Heart right ventricle (tissue), 16 donors: Measurements from ENCODE around the gene SIVA1. TPM values are rescaled to one million over a fixed set of nuclear protein-coding genes. Genes with fewer than 3 reads are reported as not detected.

ENCODE experiments used
- ATAC-seq, 8 donors: fragments of 200-7000 bp; cut with Tn5 transposase; one replicate each; pipeline ENCODE4 v1.9.1; 2020; ENCODE audit warnings: mild to moderate bottlenecking in 8 of 8, moderate library complexity in 8 of 8, moderate number of reproducible peaks in 1 of 8
- DNase-seq, 2 donors: peaks; one replicate each; pipeline ENCODE4 v3.0.0-alpha.2; 2020
- H3K27ac ChIP-seq, 10 donors: fragments of 200-600 bp; sonication (generic) in 2 of 10; one replicate each; pipeline versions ENCODE4 v1.5.0 to v1.8.0; 2020 to 2022; ENCODE audit warnings: mild to moderate bottlenecking in 3 of 10
- H3K27me3 ChIP-seq, 7 donors: fragments of 200-600 bp; one replicate each; pipeline ENCODE4 v1.8.0; 2021 to 2022; ENCODE audit warnings: mild to moderate bottlenecking in 2 of 7
- H3K36me3 ChIP-seq, 9 donors: fragments of 200-600 bp; sonication (generic) in 1 of 9; one replicate each; pipeline versions ENCODE4 v1.5.0 to v1.8.0; 2020 to 2022; ENCODE audit warnings: mild to moderate bottlenecking in 2 of 9
- H3K4me1 ChIP-seq, 9 donors: fragments of 200-600 bp; sonication (generic) in 1 of 9; one replicate each; pipeline versions ENCODE4 v1.5.0 to v1.8.0; 2020 to 2022; ENCODE audit warnings: mild to moderate bottlenecking in 4 of 9
- H3K4me3 ChIP-seq, 10 donors: fragments of 200-600 bp; sonication (generic) in 2 of 10; one replicate each; pipeline versions ENCODE4 v1.5.0 to v1.8.0; 2020 to 2022; ENCODE audit warnings: mild to moderate bottlenecking in 7 of 10, moderate library complexity in 2 of 10
- H3K9me3 ChIP-seq, 11 donors: fragments of 200-600 bp in 10 of 11; sonication (generic) in 2 of 11; one replicate each; pipeline versions ENCODE4 v1.5.0 to v1.8.0; 2013 to 2022; ENCODE audit warnings: mild to moderate bottlenecking in 2 of 11, control low read depth in 1 of 11, moderate library complexity in 1 of 11
- CTCF ChIP-seq, 9 donors: fragments of 200-600 bp; sonication (generic) in 2 of 9; IDR thresholded peaks; one replicate each; pipeline versions ENCODE4 v1.5.0 to v1.8.0; 2021 to 2022; ENCODE audit warnings: antibody characterized with exemption in 9 of 9, mild to moderate bottlenecking in 5 of 9, moderate library complexity in 1 of 9
- whole genome bisulfite sequencing, 2 donors: extraction: QIAGEN DNeasy Blood & Tissue Kit; methylation state at CpG; one replicate each; pipeline ENCODE4 v1.1.7; 2013; ENCODE audit warnings: inconsistent platforms in 1 of 2; 5-methylcytosine and 5-hydroxymethylcytosine counted together
- intact Hi-C, 10 donors: fragments of 100-400 bp; cut with DNase I; formaldehyde crosslinking; loops; one replicate each; pipeline versions ENCODE4 v1.11.1 to v1.14.2; 2022
- polyA plus RNA-seq, 2 donors: library from polyadenylated mRNA; stranded (reverse); fragments of 200-250 nt; gene quantifications; one replicate each; pipeline ENCODE4 v1.2.3, GENCODE V29; 2013
- total RNA-seq, 10 donors: library from RNA; stranded (reverse); fragmentation: NEBNext Ultra II Directional in 3 of 10; extraction: Animal tissue kit (Norgen Biotek cat#: 25700) in 3 of 10; gene quantifications; one replicate each; pipeline versions ENCODE4 v1.2.1 to v1.2.4, GENCODE V29; 2021 to 2023
- donor health status: Arrhythmogenic right ventricular cardiomyopathy.
- donor health status: ischemic (EF 13 %, LVEDD 7.1; RV severe dilation, severe dysfunction).
- donor health status: healthy with polysubstance abuse.
- donor health status: DM: no; HTN: yes; CAD: no.
- donor health status: DM: no; HTN: no; CAD: no.
- donor health status: ischemic (EF 25% LVEDD 6.9; RV normal size, moderate dysfunction).
- donor health status: ischemic (EF 25% LVEDD 5.7; RV mildly dilated, moderate dysfunction).
- donor health status: healthy.
- donor health status: DM: yes; HTN: yes; CAD: no.
- donor health status: Ischemic cardiomyopathy.
- donor health status: ischemic (EF 35%, LVEDD 5.7; RV mildly dilated, moderate dysfunction).
- donor health status: nonischemic (EF 11% LVEDD 7.7; RV severe dilation, severe dysfunction).
- donor health status: DM: yes; HTN: yes; CAD: no.
- donor health status: PGD.
- donor health status: ischemic (EF 29% LVEDD 5.4; RV normal size, mild dysfunction).
- donor health status: nonischemic (EF 23%, LVEDD 6.1; RV moderate dilation, normal function).

Gene SIVA1
- total and polyA plus RNA-seq, 12 donors = 43.3 to 203 (median 53.0) TPM

DNA sequence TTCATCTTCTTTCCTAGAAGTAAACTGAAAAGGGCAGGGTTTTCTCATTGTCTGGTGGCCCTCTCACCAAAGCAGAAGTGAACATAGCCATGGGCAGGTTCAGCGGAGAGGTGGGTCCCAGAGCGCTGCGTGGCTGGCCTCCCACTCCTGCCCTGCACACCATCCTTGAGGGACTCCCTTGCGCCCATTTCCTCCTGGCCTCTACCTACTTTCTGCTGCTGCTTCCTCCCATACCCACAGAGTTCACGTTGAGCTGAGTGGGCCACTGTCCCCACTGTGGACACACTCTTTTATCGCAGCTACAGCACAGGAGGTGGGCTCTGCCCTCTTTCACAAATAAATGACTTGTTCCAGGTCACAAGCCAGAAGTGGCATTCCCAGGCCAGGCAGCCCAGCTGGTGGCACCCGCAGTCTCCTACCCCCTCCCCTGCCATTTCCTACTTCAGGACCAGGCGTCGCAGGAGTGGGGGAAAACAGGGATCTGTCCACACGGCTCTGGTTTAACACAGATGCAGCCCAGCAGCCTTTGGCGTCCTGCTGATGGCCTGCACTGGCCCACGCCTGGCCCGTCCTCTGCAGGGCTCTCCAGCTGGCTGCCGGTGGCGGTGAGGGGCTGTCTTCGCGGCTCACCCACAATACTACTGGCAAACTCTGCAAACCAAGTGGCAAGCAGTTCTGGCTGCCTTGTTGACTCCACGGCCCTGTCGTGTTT lies 4.9 kb downstream of the SIVA1 start:
- Histone ChIP-seq H3K9me3 (no peaks in the 10 kb centered on the region), H3K27ac (no peak overlapping the region), H3K4me3 (no peak overlapping the region), H3K27me3 (no peaks in the 10 kb centered on the region), H3K36me3 (peaks cover 0 to 73% (median 28%) of the 10 kb centered on the region in 9 donors), H3K4me1 (peaks cover 13 to 26% (median 19%) of the 10 kb centered on the region in 9 donors)
- DNase-seq = no peak
- 92 to 93% methylated on average over 19 of the region's 19 CpGs for WGBS, 2 donors
- TF ChIP-seq CTCF (IDR thresholded peaks at IDR 0.05) = no peak
- intact Hi-C loops = loop anchor here in 1 of 10 donors (5.0 kb wide), 1 partner anchor 34 kb away; no protein-coding TSS in a partner anchor
- ATAC-seq = no peak

GRCh38 chr14:104758981-104759969 lies 6.3 kb downstream of the SIVA1 start:
- Histone ChIP-seq H3K4me1 (peaks cover 6 to 16% (median 11%) of the 10 kb centered on the region in 9 donors), H3K9me3 (no peaks in the 10 kb centered on the region), H3K27ac (no peak overlapping the region), H3K36me3 (peaks cover 0 to 77% (median 28%) of the 10 kb centered on the region in 9 donors), H3K27me3 (no peaks in the 10 kb centered on the region), H3K4me3 (no peak overlapping the region)
- WGBS, 2 donors = 87 to 91% methylated on average over 30 of the region's 30 CpGs
- no peak for ATAC-seq
- no peak for DNase-seq
- TF ChIP-seq CTCF (IDR thresholded peaks at IDR 0.05) = no peak
- intact Hi-C loops = loop anchor here in 1 of 10 donors (5.0 kb wide), 1 partner anchor 33 kb away; no protein-coding TSS in a partner anchor

DNA sequence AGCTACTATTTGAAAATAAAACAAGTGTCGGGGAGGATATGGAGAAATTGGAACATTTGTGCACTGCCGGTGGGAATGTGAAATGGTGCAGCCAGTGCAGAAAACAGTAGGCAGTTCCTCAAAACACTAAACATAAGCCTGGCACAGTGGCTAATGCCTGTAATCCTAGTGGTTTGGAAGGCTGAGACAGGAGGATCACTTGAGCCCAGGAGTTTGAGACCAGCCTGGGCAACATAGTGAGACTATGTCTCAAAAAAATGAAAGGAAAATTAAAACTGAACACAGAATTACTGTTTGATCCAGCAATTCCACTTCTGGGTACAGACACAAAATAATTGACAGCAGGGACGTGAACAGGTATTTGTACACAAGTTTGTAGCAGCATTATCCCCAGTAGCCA lies 12.6 kb downstream of the SIVA1 start:
- intact Hi-C loops = loop anchor here in 1 of 10 donors (10.0 kb wide), 1 partner anchor 279 kb away; no protein-coding TSS in a partner anchor
- 96% methylated on average over 3 of the region's 3 CpGs for WGBS, 2 donors
- Histone ChIP-seq H3K9me3 (peaks cover 0 to 10% (median 0%) of the 10 kb centered on the region in 11 donors), H3K27me3 (no peaks in the 10 kb centered on the region), H3K4me3 (no peak overlapping the region), H3K27ac (no peak overlapping the region), H3K36me3 (peaks cover 0 to 37% (median 4%) of the 10 kb centered on the region in 9 donors), H3K4me1 (peaks cover 0 to 14% (median 10%) of the 10 kb centered on the region in 9 donors)
- ATAC-seq (no peak), DNase-seq (no peak)
- TF ChIP-seq CTCF (IDR thresholded peaks at IDR 0.05) = no peak

- peaks cover 0 to 14% (median 10%) of the 10 kb centered on the region in 9 donors for H3K4me1 ChIP-seq
- intact Hi-C loops = loop anchor here in 1 of 10 donors (10.0 kb wide), 1 partner anchor 278 kb away; no protein-coding TSS in a partner anchor
- no peaks in the 10 kb centered on the region for H3K27me3 ChIP-seq
- 92 to 98% methylated on average over 4 of the region's 4 CpGs for WGBS, 2 donors
- H3K9me3 ChIP-seq = peaks cover 0 to 16% (median 0%) of the 10 kb centered on the region in 11 donors
- no peak overlapping the region for H3K4me3 ChIP-seq
- peaks cover 0 to 37% (median 12%) of the 10 kb centered on the region in 9 donors for H3K36me3 ChIP-seq
- no peak for DNase-seq
- no peak for TF ChIP-seq CTCF (IDR thresholded peaks at IDR 0.05)
- no peak for ATAC-seq
- H3K27ac ChIP-seq = no peak overlapping the region
Observed at GRCh38 chr14:104766256-104766862, 13.4 kb downstream of the SIVA1 start.
